Stimulated activated CD8-positive, alpha-beta memory T cell treated with anti-CD3 and anti-CD28 coated beads, Interleukin-7, amount 100 ng/mL, for 48 hours (primary cell): ENCODE measurements around the gene BABAM2.
"Not testable (repeated sequence)": the region's sequence is repeated elsewhere in the genome, so short reads cannot be mapped to it uniquely, and the experiment has no call there.

Source experiments
- DNase-seq, 2 donors: peaks; one replicate each; pipeline ENCODE4 v3.0.0-alpha.2; 2020; ENCODE audit warnings: low read depth in 1 of 2; ENCODE audit errors: extremely low read depth in 1 of 2

The BABAM2 gene

GRCh38 chr2:27940090-27940671 lies 49.7 kb downstream of the BABAM2 start:
- no peak for DNase-seq

- no peak for DNase-seq
These were observed 50.5 kb downstream of the BABAM2 start for GRCh38 chr2:27940982-27941381.

- DNase-seq = no peak
These were observed 52.4 kb downstream of the BABAM2 start for GRCh38 chr2:27942612-27943547.

- DNase-seq = no peak
These were observed 56.1 kb downstream of the BABAM2 start for GRCh38 chr2:27946530-27947060.

- DNase-seq = no peak
These were observed 61.5 kb downstream of the BABAM2 start for GRCh38 chr2:27952070-27952469.

- no peak for DNase-seq
These were observed 62.5 kb downstream of the BABAM2 start for GRCh38 chr2:27953077-27953476.

- no peak for DNase-seq
These were observed 63.7 kb downstream of the BABAM2 start for GRCh38 chr2:27954221-27954673.

- peak in 1 of 2 donors; percentile 71 for DNase-seq
These were observed 64.3 kb downstream of the BABAM2 start for GRCh38 chr2:27954771-27955383.

GRCh38 chr2:27955384-27956161 lies 65.0 kb downstream of the BABAM2 start:
- no peak for DNase-seq

GRCh38 chr2:27956888-27957287 lies 66.4 kb downstream of the BABAM2 start:
- no peak for DNase-seq

GRCh38 chr2:27958711-27959378 lies 68.3 kb downstream of the BABAM2 start:
- no peak for DNase-seq

- no peak for DNase-seq
These were observed 69.0 kb downstream of the BABAM2 start for GRCh38 chr2:27959496-27959895.

GRCh38 chr2:27960237-27960912 lies 69.8 kb downstream of the BABAM2 start:
- DNase-seq = no peak

- no peak for DNase-seq
These were observed 71.5 kb downstream of the BABAM2 start for GRCh38 chr2:27962006-27962405.

GRCh38 chr2:27963472-27963871 lies 72.9 kb downstream of the BABAM2 start:
- DNase-seq = no peak

GRCh38 chr2:27964067-27964466 lies 73.5 kb downstream of the BABAM2 start:
- no peak for DNase-seq

GRCh38 chr2:27965841-27966240 lies 75.3 kb downstream of the BABAM2 start:
- DNase-seq = no peak

GRCh38 chr2:27966466-27966865 lies 75.9 kb downstream of the BABAM2 start:
- DNase-seq = no peak

- DNase-seq = no peak
These were observed 76.5 kb downstream of the BABAM2 start for GRCh38 chr2:27967076-27967475.

GRCh38 chr2:27968045-27968444 lies 77.5 kb downstream of the BABAM2 start:
- DNase-seq = not testable (repeated sequence)
